ENCODE data around the gene CXXC4. TPM values are rescaled to one million over a fixed set of nuclear protein-coding genes. Genes with fewer than 3 reads are reported as not detected.

CXXC4 gene
- under 1 TPM in 1 of 2 experiments, not detected in 1; 0.04 TPM for total RNA-seq

GRCh38 chr4:104494822-104495559 lies at the start of gene CXXC4:
Gene CXXC4 (minus strand): TSS chr4:104494894. CDS start chr4:104491802, 3,092 bp downstream.
- H3K4me1 Mint-ChIP-seq = peaks cover 30% of the 10 kb centered on the region
- H3K4me3 Mint-ChIP-seq = peak within 1 kb of the TSS; percentile 72
- H3K9me3 Mint-ChIP-seq = no peaks in the 10 kb centered on the region
- DNase-seq = peak; percentile 1
- H3K27ac Mint-ChIP-seq = no peak within 1 kb of the TSS
- peaks cover 3% of the 10 kb centered on the region for H3K36me3 Mint-ChIP-seq
- H3K27me3 Mint-ChIP-seq = peaks cover 81% of the 10 kb centered on the region

DNA sequence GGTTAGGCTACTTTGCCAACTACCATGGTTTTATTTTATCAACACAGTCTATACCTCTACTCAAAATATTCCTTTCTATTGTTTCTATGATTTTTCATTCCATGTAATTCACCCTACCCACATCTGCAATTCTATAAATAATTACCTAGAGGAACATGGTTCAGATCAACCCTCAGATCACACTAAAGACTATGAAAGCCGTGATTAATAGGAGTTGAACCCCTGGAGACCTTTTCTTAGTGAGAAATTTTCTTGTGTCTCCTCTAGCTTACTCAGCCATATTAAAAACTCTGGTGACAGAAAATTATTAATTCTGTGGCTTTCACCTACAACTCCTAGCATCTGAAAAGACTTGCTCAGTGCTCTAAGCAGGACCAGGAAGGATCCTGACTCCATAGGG lies 38.5 kb upstream of the CXXC4 start:
- H3K4me3 Mint-ChIP-seq = no peak overlapping the region
- H3K36me3 Mint-ChIP-seq = no peaks in the 10 kb centered on the region
- no peaks in the 10 kb centered on the region for H3K4me1 Mint-ChIP-seq
- H3K9me3 Mint-ChIP-seq = no peaks in the 10 kb centered on the region
- no peak overlapping the region for H3K27ac Mint-ChIP-seq
- no peak for DNase-seq
- no peaks in the 10 kb centered on the region for H3K27me3 Mint-ChIP-seq

GRCh38 chr4:104532677-104533076 lies 38.0 kb upstream of the CXXC4 start:
- no peak overlapping the region for H3K27ac Mint-ChIP-seq
- H3K36me3 Mint-ChIP-seq = no peaks in the 10 kb centered on the region
- no peaks in the 10 kb centered on the region for H3K4me1 Mint-ChIP-seq
- no peaks in the 10 kb centered on the region for H3K9me3 Mint-ChIP-seq
- no peak overlapping the region for H3K4me3 Mint-ChIP-seq
- no peak for DNase-seq
- no peaks in the 10 kb centered on the region for H3K27me3 Mint-ChIP-seq

DNA sequence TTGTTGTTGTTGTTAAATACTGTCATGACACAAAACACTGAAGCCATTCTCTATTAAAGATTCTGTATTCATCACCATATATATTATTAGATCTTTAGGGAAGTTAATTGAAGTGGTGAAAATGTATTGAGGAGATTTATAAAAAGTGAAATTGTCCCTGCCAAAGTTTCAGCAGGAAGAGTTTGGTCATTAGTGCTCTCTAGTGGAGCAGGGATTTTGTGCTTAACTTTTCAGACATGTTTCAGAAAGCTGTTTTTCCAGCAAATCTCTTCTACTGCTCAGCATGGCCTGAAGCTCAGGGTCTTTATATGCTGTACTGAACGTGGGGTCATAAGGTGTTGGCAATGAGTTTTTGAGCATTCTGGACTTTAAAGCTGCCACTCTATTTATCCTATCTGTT lies 36.7 kb upstream of the CXXC4 start:
- Mint-ChIP-seq H3K4me1 (no peaks in the 10 kb centered on the region), H3K36me3 (no peaks in the 10 kb centered on the region), H3K27ac (no peak overlapping the region), H3K27me3 (no peaks in the 10 kb centered on the region), H3K4me3 (no peak overlapping the region), H3K9me3 (no peaks in the 10 kb centered on the region)
- DNase-seq = no peak

DNA sequence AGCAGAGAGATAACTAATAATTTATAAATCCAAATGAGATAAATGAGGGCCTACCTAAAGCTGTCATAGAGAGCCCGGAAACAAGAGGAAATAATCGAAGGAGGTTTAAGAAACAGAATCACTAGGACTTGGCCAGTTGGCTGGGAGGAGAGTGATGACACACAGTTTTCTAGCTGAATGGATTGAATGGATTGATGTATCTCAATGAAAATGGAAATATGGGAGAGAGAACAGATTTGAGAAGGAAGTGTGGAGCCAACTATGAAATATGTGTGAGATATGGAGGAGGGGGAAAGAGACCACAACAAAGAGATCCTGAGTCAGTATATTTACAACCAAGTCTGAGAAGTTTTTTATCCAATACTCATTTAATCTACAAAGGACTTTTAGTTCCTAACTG lies 35.7 kb upstream of the CXXC4 start:
- Mint-ChIP-seq H3K9me3 (no peaks in the 10 kb centered on the region), H3K4me1 (no peaks in the 10 kb centered on the region)

DNA sequence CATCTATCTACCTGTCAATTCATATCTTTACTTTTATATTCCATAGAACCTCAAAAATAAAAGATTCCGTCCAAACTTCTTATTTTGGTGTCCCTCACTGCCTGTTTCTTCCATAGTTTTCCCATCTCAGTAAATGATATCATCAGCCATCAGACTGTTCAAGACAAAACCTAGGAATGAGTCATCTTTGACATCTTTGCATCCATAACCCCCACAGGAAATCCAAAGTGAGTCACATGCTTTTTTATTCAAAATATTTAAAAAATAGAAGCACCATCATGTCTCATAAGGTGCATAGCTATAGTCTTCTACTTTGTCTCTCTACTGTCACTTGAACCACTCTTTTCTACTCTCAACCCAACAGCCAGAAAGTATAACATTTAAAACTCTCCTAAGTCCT lies 29.9 kb upstream of the CXXC4 start:
- H3K4me1 Mint-ChIP-seq = no peaks in the 10 kb centered on the region
- H3K27ac Mint-ChIP-seq = no peak overlapping the region
- H3K27me3 Mint-ChIP-seq = peaks cover 3% of the 10 kb centered on the region
- no peaks in the 10 kb centered on the region for H3K36me3 Mint-ChIP-seq
- H3K4me3 Mint-ChIP-seq = no peak overlapping the region
- no peaks in the 10 kb centered on the region for H3K9me3 Mint-ChIP-seq
- no peak for DNase-seq

More for the DNA sequence above, 35.7 kb upstream of the CXXC4 start:
- Mint-ChIP-seq H3K36me3 (no peaks in the 10 kb centered on the region), H3K27me3 (no peaks in the 10 kb centered on the region), H3K27ac (no peak overlapping the region), H3K4me3 (no peak overlapping the region)
- DNase-seq = no peak

DNA sequence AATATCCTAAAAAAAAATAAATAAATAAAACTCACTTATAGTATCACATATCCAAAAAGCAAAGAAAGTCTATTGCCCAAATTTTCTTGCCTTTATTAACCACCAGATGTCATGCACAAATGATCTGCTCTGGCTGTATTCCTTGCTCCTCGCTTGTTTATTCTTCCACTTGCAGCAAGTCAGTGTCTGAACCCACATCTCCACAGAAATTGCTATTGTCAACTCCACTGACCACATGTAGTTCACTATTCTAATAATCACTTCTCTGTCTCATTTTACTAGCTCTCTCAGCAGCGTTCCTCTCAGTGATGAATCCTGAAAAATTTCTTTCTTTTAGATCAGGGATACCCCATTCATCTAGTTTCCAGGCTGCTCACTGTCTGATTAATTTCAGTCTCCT lies 29.3 kb upstream of the CXXC4 start:
- no peak overlapping the region for H3K27ac Mint-ChIP-seq
- no peak overlapping the region for H3K4me3 Mint-ChIP-seq
- no peak for DNase-seq
- H3K4me1 Mint-ChIP-seq = no peaks in the 10 kb centered on the region
- H3K27me3 Mint-ChIP-seq = peaks cover 3% of the 10 kb centered on the region
- no peaks in the 10 kb centered on the region for H3K9me3 Mint-ChIP-seq
- no peaks in the 10 kb centered on the region for H3K36me3 Mint-ChIP-seq

DNA sequence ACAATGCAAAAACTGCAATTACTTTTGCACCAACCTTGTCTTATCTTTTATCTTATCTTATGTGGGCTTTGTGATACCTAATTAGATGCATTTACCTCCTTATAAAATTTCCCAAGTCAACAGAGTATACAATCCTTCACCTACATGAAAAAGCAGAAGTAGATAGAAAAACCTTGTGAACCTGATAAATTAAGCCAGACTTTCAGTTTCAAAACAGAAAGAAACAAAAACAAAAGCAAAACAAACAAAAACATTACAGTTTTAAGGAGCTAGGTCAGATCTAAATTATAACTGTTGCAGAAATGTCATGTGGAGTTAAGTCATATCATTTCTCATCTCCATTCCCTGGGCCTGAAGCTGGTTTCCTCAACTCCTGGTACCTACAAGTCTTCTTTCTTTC lies 24.9 kb upstream of the CXXC4 start:
- DNase-seq = no peak
- Mint-ChIP-seq H3K27me3 (peaks cover 10% of the 10 kb centered on the region), H3K36me3 (no peaks in the 10 kb centered on the region)

DNA sequence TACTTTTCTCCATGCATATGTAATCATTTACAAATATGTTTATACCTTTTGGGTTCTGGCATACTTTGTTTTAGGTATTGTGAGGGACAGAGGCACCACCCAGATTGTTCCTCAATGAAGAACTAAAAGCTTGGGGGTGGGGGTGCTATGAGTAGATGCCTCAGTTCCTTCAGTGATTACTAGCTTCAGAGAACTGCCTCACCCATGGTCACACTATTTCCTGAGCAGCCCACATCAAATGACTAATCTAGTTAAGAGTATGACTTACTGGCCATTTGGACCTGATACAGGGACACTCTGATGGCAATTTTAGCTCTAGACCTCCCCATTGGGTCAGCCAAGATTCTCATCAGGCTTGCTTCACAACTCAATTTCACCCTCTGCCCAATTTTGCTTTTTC lies 22.2 kb upstream of the CXXC4 start:
- H3K9me3 Mint-ChIP-seq = peaks cover 3% of the 10 kb centered on the region
- no peaks in the 10 kb centered on the region for H3K4me1 Mint-ChIP-seq
- no peak overlapping the region for H3K27ac Mint-ChIP-seq
- H3K27me3 Mint-ChIP-seq = peaks cover 7% of the 10 kb centered on the region
- no peak for DNase-seq
- no peak overlapping the region for H3K4me3 Mint-ChIP-seq
- H3K36me3 Mint-ChIP-seq = no peaks in the 10 kb centered on the region

More for the DNA sequence above, 24.9 kb upstream of the CXXC4 start:
- Mint-ChIP-seq H3K4me1 (no peaks in the 10 kb centered on the region), H3K4me3 (no peak overlapping the region), H3K27ac (no peak overlapping the region), H3K9me3 (peaks cover 2% of the 10 kb centered on the region)

- Mint-ChIP-seq H3K27ac (no peak overlapping the region), H3K9me3 (no peaks in the 10 kb centered on the region), H3K27me3 (peaks cover 11% of the 10 kb centered on the region), H3K36me3 (no peaks in the 10 kb centered on the region), H3K4me1 (no peaks in the 10 kb centered on the region), H3K4me3 (no peak overlapping the region)
- no peak for DNase-seq
These were observed 13.5 kb upstream of the CXXC4 start for GRCh38 chr4:104508224-104508623.

- Mint-ChIP-seq H3K27ac (no peak overlapping the region), H3K4me1 (no peaks in the 10 kb centered on the region), H3K9me3 (no peaks in the 10 kb centered on the region), H3K27me3 (peaks cover 12% of the 10 kb centered on the region), H3K4me3 (no peak overlapping the region), H3K36me3 (no peaks in the 10 kb centered on the region)
- no peak for DNase-seq
These were observed 12.4 kb upstream of the CXXC4 start for GRCh38 chr4:104507112-104507511.

- H3K27me3 Mint-ChIP-seq = peaks cover 26% of the 10 kb centered on the region
- no peaks in the 10 kb centered on the region for H3K4me1 Mint-ChIP-seq
- H3K9me3 Mint-ChIP-seq = no peaks in the 10 kb centered on the region
- H3K4me3 Mint-ChIP-seq = no peak overlapping the region
- H3K27ac Mint-ChIP-seq = no peak overlapping the region
- no peak for DNase-seq
- H3K36me3 Mint-ChIP-seq = no peaks in the 10 kb centered on the region
These were observed 9.8 kb upstream of the CXXC4 start for GRCh38 chr4:104504536-104504935.

- H3K9me3 Mint-ChIP-seq = no peaks in the 10 kb centered on the region
- H3K36me3 Mint-ChIP-seq = no peaks in the 10 kb centered on the region
- H3K27ac Mint-ChIP-seq = no peak overlapping the region
- peaks cover 40% of the 10 kb centered on the region for H3K27me3 Mint-ChIP-seq
- DNase-seq = no peak
- H3K4me3 Mint-ChIP-seq = no peak overlapping the region
- no peaks in the 10 kb centered on the region for H3K4me1 Mint-ChIP-seq
These were observed 7.8 kb upstream of the CXXC4 start for GRCh38 chr4:104502471-104502870.

DNA sequence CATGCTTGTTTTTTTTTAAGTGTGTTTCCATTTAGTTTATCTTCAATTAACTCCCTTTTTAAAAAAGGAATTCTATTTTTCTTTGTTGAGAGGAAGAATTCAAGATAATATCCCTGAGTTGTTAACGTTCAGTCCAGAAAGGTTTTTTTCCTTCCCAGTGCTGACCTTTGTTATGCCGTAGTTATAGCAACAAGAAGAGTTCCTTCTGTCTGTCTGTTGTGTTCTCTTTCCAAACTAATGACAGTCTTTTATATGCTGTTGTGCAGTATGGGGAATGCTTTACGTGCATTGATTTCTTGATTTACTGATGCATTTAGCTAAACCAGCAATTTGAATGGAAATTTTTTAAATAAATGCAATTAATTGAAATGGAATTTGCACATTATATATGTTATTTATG lies 6.6 kb upstream of the CXXC4 start:
- H3K4me1 Mint-ChIP-seq = no peaks in the 10 kb centered on the region
- H3K27me3 Mint-ChIP-seq = peaks cover 45% of the 10 kb centered on the region
- no peak for DNase-seq
- H3K4me3 Mint-ChIP-seq = no peak overlapping the region
- no peak overlapping the region for H3K27ac Mint-ChIP-seq
- H3K36me3 Mint-ChIP-seq = no peaks in the 10 kb centered on the region
- H3K9me3 Mint-ChIP-seq = no peaks in the 10 kb centered on the region

GRCh38 chr4:104500442-104500841 lies 5.7 kb upstream of the CXXC4 start:
- Mint-ChIP-seq H3K36me3 (no peaks in the 10 kb centered on the region), H3K9me3 (no peaks in the 10 kb centered on the region), H3K27me3 (peaks cover 48% of the 10 kb centered on the region), H3K4me1 (peaks cover 3% of the 10 kb centered on the region), H3K27ac (no peak overlapping the region), H3K4me3 (no peak overlapping the region)
- DNase-seq = no peak

DNA sequence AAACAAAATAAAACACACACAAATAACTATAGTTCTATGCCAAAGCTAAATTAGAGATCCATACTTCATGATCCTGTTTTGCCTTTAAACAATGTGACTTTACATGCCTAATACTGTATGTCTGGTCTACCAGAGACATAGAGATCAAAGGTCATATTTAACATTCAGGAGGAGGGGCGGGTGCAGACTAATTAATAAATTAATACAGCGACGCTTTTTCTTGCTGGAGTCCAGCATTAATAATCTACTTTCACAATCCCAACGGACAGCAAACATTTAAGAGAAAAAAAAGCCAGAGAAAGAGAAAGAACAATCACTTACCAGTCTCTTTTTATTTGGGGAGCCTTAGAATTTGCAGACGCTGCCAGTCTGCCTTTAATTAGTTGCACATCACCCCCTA lies 509 bp downstream of the CXXC4 start:
- Mint-ChIP-seq H3K36me3 (peaks cover 3% of the 10 kb centered on the region), H3K4me3 (peak overlapping the region; percentile 61), H3K4me1 (peaks cover 37% of the 10 kb centered on the region), H3K27ac (no peak overlapping the region), H3K27me3 (peaks cover 86% of the 10 kb centered on the region), H3K9me3 (no peaks in the 10 kb centered on the region)
- DNase-seq = no peak

All from activated naive CD8-positive, alpha-beta T cell treated with anti-CD3 and anti-CD28 coated beads for 36 hours (primary cell).